ENCODE measurements around the gene WDR5.

DNA sequence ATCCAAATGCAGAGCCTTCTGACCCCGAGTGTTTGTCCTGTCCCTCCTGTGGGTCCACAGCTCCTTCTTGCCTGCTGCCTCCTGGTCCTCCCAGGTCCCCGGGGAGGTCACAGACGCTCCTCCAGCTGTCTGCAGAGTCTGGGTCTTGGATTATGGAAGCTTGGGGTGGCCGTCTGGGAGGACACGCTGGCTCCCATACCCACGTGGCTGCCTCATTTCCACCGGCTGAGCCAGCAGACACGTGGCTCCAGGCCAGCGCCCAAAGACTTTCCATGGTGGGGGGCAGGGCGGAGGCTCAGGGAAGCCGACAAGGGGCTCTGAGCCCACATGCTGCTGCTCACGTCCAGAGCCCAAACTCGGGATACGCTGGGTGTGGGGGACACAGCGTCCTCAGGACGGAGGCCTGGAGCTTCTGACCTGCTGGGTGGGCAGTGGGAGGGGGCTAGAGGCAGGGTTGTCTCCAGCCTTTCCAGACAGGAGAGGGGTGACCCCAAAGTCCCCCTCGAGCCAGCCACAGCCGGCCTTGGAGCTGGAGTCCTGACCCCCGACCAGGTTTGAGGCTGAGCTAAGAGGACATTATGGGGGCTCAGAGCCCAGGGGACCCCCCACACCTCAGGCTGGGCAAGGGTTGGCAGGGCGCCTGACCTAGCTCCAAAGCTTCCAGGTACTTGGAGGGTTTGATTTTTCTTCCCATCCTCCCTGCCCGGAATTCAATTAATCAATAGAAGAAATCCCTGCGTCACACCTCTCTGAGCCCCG is 52.7 kb downstream of the WDR5 start:
- TF ChIP-seq, protein P1, sequence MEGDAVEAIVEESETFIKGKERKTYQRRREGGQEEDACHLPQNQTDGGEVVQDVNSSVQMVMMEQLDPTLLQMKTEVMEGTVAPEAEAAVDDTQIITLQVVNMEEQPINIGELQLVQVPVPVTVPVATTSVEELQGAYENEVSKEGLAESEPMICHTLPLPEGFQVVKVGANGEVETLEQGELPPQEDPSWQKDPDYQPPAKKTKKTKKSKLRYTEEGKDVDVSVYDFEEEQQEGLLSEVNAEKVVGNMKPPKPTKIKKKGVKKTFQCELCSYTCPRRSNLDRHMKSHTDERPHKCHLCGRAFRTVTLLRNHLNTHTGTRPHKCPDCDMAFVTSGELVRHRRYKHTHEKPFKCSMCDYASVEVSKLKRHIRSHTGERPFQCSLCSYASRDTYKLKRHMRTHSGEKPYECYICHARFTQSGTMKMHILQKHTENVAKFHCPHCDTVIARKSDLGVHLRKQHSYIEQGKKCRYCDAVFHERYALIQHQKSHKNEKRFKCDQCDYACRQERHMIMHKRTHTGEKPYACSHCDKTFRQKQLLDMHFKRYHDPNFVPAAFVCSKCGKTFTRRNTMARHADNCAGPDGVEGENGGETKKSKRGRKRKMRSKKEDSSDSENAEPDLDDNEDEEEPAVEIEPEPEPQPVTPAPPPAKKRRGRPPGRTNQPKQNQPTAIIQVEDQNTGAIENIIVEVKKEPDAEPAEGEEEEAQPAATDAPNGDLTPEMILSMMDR (conservative IDR thresholded peaks at IDR 0.05 in 1 of 2, IDR thresholded peaks at IDR 0.05 in 1 of 2; ENCODE audit: extremely low read depth in 1 of 2, insufficient read depth in 1 of 2, low read depth in 1 of 2, low read length in 2 of 2), result no peak
- TF ChIP-seq EZH2 (IDR thresholded peaks at IDR 0.05; ENCODE audit: borderline replicate concordance, low read length), result no peak

All from mammary epithelial cell (primary cell).